D721Med (cell line): ENCODE measurements around the gene TTLL13.

ENCODE experiments used
- DNase-seq: peaks from one replicate; pipeline ENCODE4 v3.0.0; 2011; ENCODE audit warnings: low spot score; ENCODE audit not compliant: insufficient read length
- FAIRE-seq: peaks from 2 replicates; lab custom pipeline; 2011; peaks lifted over from hg19 to GRCh38; lab: Jason Lieb, UNC
- CTCF ChIP-seq: IDR thresholded peaks from 2 replicates; pipeline ENCODE4 v1.5.1; 2012; ENCODE audit warnings: mild to moderate bottlenecking, control low read depth; ENCODE audit not compliant: insufficient read depth; ENCODE audit errors: missing control alignments

The TTLL13 gene

GRCh38 chr15:90249203-90249863 lies at the start of gene TTLL13:
Gene TTLL13 (plus strand): TSS chr15:90249556. CDS start chr15:90250631, 1,075 bp downstream.
- FAIRE-seq (no peak), DNase-seq (peak; percentile 82)
- no peak for TF ChIP-seq CTCF

GRCh38 chr15:90200534-90201129 lies 48.7 kb upstream of the TTLL13 start:
- DNase-seq (peak; percentile 75), FAIRE-seq (no peak)
- TF ChIP-seq CTCF: no peak

GRCh38 chr15:90201130-90201943 lies 48.0 kb upstream of the TTLL13 start, which contains the start of gene SEMA4B:
Gene SEMA4B (plus strand): TSS chr15:90201330. CDS start chr15:90201579, 249 bp downstream.
- DNase-seq (peak; percentile 84), FAIRE-seq (no peak)

GRCh38 chr15:90201944-90202375 lies 47.4 kb upstream of the TTLL13 start:
- no peak for DNase-seq
- no peak for FAIRE-seq
- no peak for TF ChIP-seq CTCF

More at GRCh38 chr15:90201130-90201943, 48.0 kb upstream of the TTLL13 start, which contains the start of gene SEMA4B:
- no peak for TF ChIP-seq CTCF

GRCh38 chr15:90202929-90203328 lies 46.4 kb upstream of the TTLL13 start:
- FAIRE-seq (no peak), DNase-seq (no peak)
- TF ChIP-seq CTCF: no peak

- no peak for DNase-seq
- no peak for FAIRE-seq
- no peak for TF ChIP-seq CTCF
Observed at GRCh38 chr15:90203473-90203872, 45.9 kb upstream of the TTLL13 start.
